Duodenal mucosa (tissue), 2 donors: ENCODE results near the gene ZNF569.

Experiments used
- H3K27ac ChIP-seq: one replicate; pipeline ENCODE4 v1.7.0; 2013; ENCODE audit warnings: low read depth, low read length
- H3K27me3 ChIP-seq, 2 donors: one replicate each; pipeline ENCODE4 v1.7.0; 2013; ENCODE audit warnings: low read length in 2 of 2, control low read depth in 1 of 2; ENCODE audit not compliant: insufficient read depth in 2 of 2, control insufficient read depth in 1 of 2
- H3K36me3 ChIP-seq, 2 donors: one replicate each; pipeline ENCODE4 v1.7.0; 2013; ENCODE audit warnings: low read length in 2 of 2, control low read depth in 1 of 2; ENCODE audit not compliant: insufficient read depth in 2 of 2, control insufficient read depth in 1 of 2
- H3K4me1 ChIP-seq, 2 donors: one replicate each; pipeline ENCODE4 v1.7.0; 2013; ENCODE audit warnings: low read length in 2 of 2, control low read depth in 1 of 2; ENCODE audit not compliant: insufficient read depth in 2 of 2, control insufficient read depth in 1 of 2
- H3K4me3 ChIP-seq, 2 donors: one replicate each; pipeline ENCODE4 v1.7.0; 2013; ENCODE audit warnings: low read length in 2 of 2, low read depth in 1 of 2
- H3K9ac ChIP-seq, 2 donors: one replicate each; pipeline ENCODE4 v1.7.0; 2013; ENCODE audit warnings: low read length in 2 of 2, low read depth in 1 of 2
- H3K9me3 ChIP-seq, 2 donors: one replicate each; pipeline ENCODE4 v1.7.0; 2013; ENCODE audit warnings: low read length in 2 of 2, control low read depth in 1 of 2; ENCODE audit not compliant: control insufficient read depth in 1 of 2

Gene ZNF569

DNA sequence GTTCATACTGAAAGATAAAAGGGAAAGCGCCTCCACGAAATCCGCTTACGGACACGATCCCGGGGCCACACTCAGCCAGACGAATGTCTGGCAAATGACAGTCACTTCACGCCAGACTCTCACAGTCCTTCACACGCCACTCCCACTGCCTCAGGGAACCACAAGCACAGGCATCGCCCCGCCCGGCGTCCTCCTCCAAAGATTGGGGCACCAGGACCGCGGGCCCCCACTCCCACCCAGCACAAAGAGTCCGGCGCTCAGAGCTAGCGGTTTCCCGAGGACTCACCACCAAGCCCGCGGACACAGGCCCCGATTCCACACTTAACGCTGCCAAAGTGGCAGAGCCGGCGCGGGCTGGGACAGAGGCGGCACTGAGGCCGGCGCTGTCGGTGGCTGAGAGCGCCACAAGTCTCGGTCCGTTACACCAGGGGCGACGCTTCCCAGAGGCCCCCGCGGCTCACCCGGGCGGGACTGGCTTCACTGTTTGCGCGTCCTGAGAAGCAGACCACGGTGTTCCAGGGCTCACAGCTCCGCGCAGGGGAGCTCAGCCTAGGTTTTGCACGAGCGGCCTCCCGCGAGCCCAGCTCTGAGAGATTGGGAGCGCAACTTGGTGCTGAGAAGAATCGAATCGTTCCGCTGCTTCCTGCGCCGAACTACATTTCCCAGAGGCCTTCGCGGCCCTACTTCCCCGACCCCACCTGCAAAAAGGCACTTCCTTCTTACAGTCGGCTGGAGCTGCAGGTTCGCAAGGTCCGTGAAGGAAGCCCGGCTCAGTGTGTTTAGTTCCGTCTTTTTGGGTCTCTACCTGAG lies at the start of gene ZNF569:
Gene ZNF569 (minus strand): TSS at position 647 of the 810 bp plus-strand sequence. CDS start 22,523 bp downstream, outside the sequence.
- no peaks in the 10 kb centered on the region for H3K27me3 ChIP-seq
- H3K36me3 ChIP-seq: peaks cover 8 to 20% of the 10 kb centered on the region in 2 donors

GRCh38 chr19:37513397-37513796 lies 46.2 kb upstream of the ZNF569 start:
- H3K9ac ChIP-seq: no peak overlapping the region
- peaks cover 0 to 6% of the 10 kb centered on the region in 2 donors for H3K36me3 ChIP-seq
- H3K27me3 ChIP-seq: no peaks in the 10 kb centered on the region
- H3K27ac ChIP-seq: no peak overlapping the region
- H3K4me3 ChIP-seq: no peak overlapping the region
- H3K4me1 ChIP-seq: no peaks in the 10 kb centered on the region
- peaks cover 15 to 21% of the 10 kb centered on the region in 2 donors for H3K9me3 ChIP-seq

More for the DNA sequence above, at the start of gene ZNF569:
- Histone ChIP-seq H3K4me3 (peak within 1 kb of the TSS; percentile 91 to 92), H3K4me1 (peaks cover 14 to 20% of the 10 kb centered on the region in 2 donors), H3K27ac (peak within 1 kb of the TSS; percentile 80), H3K9ac (peak within 1 kb of the TSS; percentile 75 to 82), H3K9me3 (peaks cover 8 to 16% of the 10 kb centered on the region in 2 donors)

DNA sequence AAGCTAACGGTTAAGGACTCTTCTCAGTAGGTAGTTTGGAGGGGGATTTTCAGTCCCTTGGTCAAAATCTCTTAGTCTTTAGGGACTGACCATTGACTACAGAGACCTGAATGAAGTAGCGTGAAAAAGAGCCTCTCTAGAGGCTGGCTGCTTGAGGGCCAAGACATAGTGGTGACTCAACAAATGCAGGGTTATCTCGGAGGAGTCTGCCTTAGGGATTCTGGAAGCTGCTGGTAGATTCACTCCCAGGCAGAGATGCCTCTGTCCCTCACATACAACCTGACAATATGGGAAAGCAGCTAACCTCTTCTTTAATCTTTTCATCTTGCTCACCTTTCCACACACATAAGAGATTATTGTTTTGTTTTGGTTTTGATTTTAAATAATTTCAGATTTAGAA lies 44.6 kb upstream of the ZNF569 start:
- H3K36me3 ChIP-seq: peaks cover 0 to 6% of the 10 kb centered on the region in 2 donors
- no peak overlapping the region for H3K9ac ChIP-seq
- no peak overlapping the region for H3K4me3 ChIP-seq
- no peaks in the 10 kb centered on the region for H3K27me3 ChIP-seq
- H3K4me1 ChIP-seq: peaks cover 0 to 2% of the 10 kb centered on the region in 2 donors
- no peak overlapping the region for H3K27ac ChIP-seq
- H3K9me3 ChIP-seq: peaks cover 15 to 16% of the 10 kb centered on the region in 2 donors

GRCh38 chr19:37511186-37511585 lies 43.9 kb upstream of the ZNF569 start:
- Histone ChIP-seq H3K27me3 (no peaks in the 10 kb centered on the region), H3K36me3 (peaks cover 0 to 6% of the 10 kb centered on the region in 2 donors), H3K4me3 (no peak overlapping the region), H3K9ac (no peak overlapping the region), H3K27ac (no peak overlapping the region), H3K4me1 (peaks cover 0 to 7% of the 10 kb centered on the region in 2 donors), H3K9me3 (peaks cover 15 to 19% of the 10 kb centered on the region in 2 donors)

- no peaks in the 10 kb centered on the region for H3K27me3 ChIP-seq
These were observed 39.9 kb upstream of the ZNF569 start for GRCh38 chr19:37507167-37507464.

DNA sequence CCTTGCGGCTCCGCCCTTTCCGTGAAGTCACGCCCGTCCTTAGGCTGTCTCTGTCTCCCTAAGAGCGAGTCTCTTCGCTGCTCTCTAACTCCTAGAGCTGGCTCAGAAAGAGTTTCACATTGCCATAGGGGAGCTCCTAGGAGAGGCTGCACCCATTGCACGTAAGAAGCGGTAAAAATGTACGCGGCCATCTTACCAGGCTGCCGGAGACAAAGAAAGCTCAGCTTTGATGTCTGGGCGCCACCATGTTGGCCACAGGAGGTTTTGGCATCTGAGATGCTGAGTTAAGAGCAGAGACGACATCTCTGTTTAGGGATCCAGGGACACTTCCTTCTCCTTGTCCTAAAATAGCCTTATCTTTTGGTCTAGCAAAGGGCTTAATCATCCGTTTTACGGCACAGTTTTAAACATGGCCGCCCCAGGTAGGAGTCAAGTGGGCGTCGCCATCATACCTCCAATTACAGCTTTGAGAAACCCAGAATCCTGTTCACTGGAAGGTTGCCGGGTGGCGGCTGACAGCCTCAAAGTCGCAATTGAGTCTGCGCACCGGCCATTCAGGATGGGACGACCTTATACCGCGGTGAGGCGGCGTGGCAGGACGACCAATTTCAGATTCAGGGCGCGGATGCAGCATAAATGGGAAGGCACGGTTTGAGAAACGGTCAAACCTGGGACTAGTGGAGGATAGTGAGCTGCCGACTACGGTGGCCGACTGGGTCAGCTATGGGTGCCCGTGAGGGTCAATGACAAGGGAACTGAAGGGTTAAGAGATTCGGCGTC lies 39.3 kb upstream of the ZNF569 start, which contains the start of gene ZNF793:
Gene ZNF793 (plus strand): TSS at position 553 of the 780 bp plus-strand sequence. CDS start 16,501 bp downstream, outside the sequence.
- H3K27ac ChIP-seq: peak within 1 kb of the TSS; percentile 86
- H3K9me3 ChIP-seq: peaks cover 18 to 25% of the 10 kb centered on the region in 2 donors
- peak within 1 kb of the TSS; percentile 73 to 95 for H3K9ac ChIP-seq
- H3K4me3 ChIP-seq: peak within 1 kb of the TSS; percentile 92 to 95
- H3K4me1 ChIP-seq: peaks cover 0 to 16% of the 10 kb centered on the region in 2 donors
- no peaks in the 10 kb centered on the region for H3K36me3 ChIP-seq
- no peaks in the 10 kb centered on the region for H3K27me3 ChIP-seq

More at GRCh38 chr19:37507167-37507464, 39.9 kb upstream of the ZNF569 start:
- H3K4me3 ChIP-seq: peak overlapping the region; percentile 92 to 95
- H3K36me3 ChIP-seq: no peaks in the 10 kb centered on the region
- no peak overlapping the region for H3K27ac ChIP-seq
- peaks cover 21 to 25% of the 10 kb centered on the region in 2 donors for H3K9me3 ChIP-seq
- peaks cover 0 to 16% of the 10 kb centered on the region in 2 donors for H3K4me1 ChIP-seq
- peak overlapping the region; percentile 73 to 95 for H3K9ac ChIP-seq

DNA sequence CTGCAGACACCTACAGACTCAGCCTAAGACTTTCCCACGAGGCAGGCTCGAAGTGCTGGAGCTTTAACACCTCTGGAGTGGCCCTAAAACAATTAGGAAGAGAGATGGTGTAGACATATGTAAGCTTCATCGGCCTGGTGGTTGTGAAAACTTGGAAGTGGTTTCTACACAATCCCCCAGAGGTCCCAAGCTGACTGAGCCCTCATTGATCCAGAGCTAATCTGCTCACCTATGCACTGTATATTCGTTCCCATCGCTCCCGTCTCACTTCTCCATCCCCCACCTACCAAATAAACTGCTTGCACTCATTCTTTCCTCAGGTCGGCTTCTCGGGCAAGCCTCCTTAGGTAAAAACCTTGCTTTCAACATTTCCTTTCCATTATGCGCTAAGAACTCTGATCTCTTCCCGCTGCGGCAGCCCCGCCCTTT lies 38.7 kb upstream of the ZNF569 start:
- peaks cover 0 to 16% of the 10 kb centered on the region in 2 donors for H3K4me1 ChIP-seq
- no peaks in the 10 kb centered on the region for H3K27me3 ChIP-seq
- H3K4me3 ChIP-seq: peak overlapping the region; percentile 92 to 95
- no peaks in the 10 kb centered on the region for H3K36me3 ChIP-seq
- peak overlapping the region; percentile 73 to 95 for H3K9ac ChIP-seq
- H3K9me3 ChIP-seq: peaks cover 18 to 25% of the 10 kb centered on the region in 2 donors
- H3K27ac ChIP-seq: peak overlapping the region; percentile 86

DNA sequence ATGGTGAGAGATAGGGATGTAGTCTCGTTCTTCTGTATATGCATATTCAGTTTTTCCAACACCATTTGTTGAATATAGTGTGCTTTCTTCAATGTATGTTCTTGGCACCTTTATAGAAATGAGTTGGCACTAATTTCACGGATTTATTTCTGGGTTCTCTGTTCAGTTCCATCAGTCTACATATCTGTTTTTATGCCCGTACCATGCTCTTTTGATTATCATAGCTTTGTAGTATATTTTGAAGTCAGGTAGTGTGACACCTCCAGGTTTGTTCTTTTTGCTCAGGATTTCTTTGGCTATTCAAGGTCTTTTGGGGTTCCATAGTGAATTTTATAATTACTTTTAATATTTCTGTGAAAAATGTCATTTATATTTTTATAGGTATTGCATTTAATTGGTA lies 25.0 kb upstream of the ZNF569 start:
- H3K9me3 ChIP-seq: peaks cover 47 to 60% of the 10 kb centered on the region in 2 donors
- H3K9ac ChIP-seq: no peak overlapping the region
- H3K4me3 ChIP-seq: no peak overlapping the region
- H3K27ac ChIP-seq: no peak overlapping the region
- H3K36me3 ChIP-seq: no peaks in the 10 kb centered on the region
- no peaks in the 10 kb centered on the region for H3K4me1 ChIP-seq
- H3K27me3 ChIP-seq: no peaks in the 10 kb centered on the region

DNA sequence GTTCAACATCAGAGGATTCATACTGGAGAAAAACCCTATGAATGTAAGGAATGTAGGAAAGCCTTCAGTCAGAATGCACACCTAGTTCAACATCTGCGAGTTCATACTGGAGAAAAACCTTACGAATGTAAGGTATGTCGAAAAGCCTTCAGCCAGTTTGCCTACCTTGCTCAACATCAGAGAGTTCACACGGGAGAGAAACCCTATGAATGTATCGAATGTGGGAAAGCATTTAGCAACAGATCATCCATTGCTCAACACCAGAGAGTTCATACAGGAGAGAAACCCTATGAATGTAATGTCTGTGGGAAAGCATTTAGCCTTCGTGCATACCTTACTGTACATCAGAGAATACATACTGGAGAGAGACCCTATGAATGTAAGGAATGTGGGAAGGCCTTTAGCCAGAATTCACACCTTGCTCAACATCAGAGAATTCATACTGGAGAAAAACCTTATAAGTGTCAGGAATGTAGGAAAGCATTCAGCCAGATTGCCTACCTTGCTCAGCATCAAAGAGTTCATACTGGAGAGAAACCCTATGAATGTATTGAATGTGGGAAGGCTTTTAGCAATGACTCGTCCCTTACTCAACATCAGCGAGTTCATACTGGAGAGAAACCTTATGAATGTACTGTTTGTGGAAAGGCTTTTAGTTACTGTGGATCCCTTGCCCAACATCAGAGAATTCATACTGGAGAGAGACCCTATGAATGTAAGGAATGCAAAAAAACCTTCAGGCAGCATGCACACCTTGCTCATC lies 17.3 kb upstream of the ZNF569 start:
- peak overlapping the region; percentile 26 to 43 for H3K4me3 ChIP-seq
- H3K27me3 ChIP-seq: no peaks in the 10 kb centered on the region
- H3K9me3 ChIP-seq: peaks cover 81 to 85% of the 10 kb centered on the region in 2 donors
- H3K9ac ChIP-seq: no peak overlapping the region
- no peak overlapping the region for H3K27ac ChIP-seq
- H3K4me1 ChIP-seq: no peaks in the 10 kb centered on the region
- peaks cover 34 to 46% of the 10 kb centered on the region in 2 donors for H3K36me3 ChIP-seq
